GM19467 (cell line): ENCODE measurements around the gene LY6G5B.

Source experiments
- ATAC-seq: cut with Tn5 transposase; IDR thresholded peaks from one replicate; pipeline ENCODE4 v1.9.1; 2021; ENCODE audit warnings: mild to moderate bottlenecking, moderate library complexity; ENCODE audit not compliant: unreplicated experiment

Gene LY6G5B

GRCh38 chr6:31662124-31662723, 7.6 kb upstream of the LY6G5B start:
- no peak for ATAC-seq

GRCh38 chr6:31663126-31663960, 6.4 kb upstream of the LY6G5B start:
- ATAC-seq = no peak

GRCh38 chr6:31663961-31664789, 5.6 kb upstream of the LY6G5B start:
- ATAC-seq = no peak

DNA sequence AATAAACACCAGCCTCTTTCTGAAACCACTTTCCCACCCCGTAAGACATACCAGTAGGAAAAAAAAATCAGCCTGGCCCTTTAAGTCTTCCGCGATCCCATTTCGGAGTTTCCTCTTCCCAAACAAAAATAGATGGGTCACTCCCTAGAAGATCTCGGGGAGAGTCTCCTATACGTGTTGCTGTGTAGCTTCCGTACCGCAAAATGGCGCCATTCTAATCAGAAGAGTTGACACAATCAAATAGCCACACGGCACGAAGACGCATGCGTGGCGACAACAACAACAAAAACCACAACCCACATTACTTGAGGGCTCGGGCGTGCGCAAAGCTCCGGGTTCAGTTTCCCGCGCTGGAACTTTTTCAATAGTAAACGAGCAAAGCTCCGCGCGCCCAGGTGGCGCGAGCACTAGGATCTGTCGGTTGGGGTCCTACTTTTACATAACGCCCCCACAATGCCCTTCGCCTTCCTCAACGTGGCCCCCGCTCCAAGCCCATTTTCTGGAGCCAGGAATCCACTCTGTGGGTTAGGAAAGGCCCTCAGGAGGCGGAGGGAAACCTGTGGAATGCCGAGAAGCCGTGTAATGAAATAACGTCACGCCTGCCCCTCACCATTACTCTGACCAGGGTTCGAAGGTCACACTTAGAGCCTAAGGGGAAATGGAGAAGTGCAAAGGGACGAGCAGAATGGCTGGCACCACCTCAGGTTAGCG, 4.8 kb upstream of the LY6G5B start, which contains the start of gene GPANK1:
GPANK1 (minus strand) TSS at position 208 of the 711 bp plus-strand sequence. CDS start 519 bp downstream, outside the sequence.
- peak; percentile 23 for ATAC-seq

DNA sequence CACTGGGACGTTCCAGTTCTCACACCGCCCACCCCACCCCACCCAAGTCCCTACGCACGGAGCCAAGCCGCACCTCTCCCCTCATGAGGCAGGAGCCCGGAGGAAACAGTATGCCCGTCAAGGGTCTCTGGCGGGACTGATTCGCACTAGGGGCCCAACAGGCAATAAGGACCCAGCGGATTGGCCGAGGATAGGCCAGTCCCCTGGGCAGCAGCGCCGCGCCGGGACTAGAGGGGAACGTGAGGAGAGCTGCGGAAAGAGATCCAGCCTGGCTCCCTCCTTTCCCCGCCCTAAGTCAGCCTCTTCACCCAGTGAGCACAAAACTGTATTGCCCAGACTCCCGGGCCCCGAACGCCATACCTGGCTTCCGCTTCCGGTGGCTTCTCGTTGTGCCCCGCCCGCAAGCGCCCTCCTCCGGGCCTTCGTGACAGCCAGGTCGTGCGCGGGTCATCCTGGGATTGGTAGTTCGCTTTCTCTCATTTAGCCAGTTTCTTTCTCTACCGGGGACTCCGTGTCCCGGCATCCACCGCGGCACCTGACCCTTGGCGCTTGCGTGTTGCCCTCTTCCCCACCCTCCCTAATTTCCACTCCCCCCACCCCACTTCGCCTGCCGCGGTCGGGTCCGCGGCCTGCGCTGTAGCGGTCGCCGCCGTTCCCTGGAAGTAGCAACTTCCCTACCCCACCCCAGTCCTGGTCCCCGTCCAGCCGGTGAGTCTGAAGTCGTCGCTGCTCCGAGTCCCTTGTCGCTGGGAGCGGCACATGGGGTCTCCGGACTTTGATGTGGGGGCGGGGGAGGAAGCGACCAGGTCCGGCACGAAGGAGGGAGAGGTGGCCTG, 4.1 kb upstream of the LY6G5B start, which contains the start of gene CSNK2B:
CSNK2B (plus strand) TSS at position 580 of the 836 bp plus-strand sequence. CDS start 752 bp downstream, outside the sequence.
- ATAC-seq = peak; percentile 68

DNA sequence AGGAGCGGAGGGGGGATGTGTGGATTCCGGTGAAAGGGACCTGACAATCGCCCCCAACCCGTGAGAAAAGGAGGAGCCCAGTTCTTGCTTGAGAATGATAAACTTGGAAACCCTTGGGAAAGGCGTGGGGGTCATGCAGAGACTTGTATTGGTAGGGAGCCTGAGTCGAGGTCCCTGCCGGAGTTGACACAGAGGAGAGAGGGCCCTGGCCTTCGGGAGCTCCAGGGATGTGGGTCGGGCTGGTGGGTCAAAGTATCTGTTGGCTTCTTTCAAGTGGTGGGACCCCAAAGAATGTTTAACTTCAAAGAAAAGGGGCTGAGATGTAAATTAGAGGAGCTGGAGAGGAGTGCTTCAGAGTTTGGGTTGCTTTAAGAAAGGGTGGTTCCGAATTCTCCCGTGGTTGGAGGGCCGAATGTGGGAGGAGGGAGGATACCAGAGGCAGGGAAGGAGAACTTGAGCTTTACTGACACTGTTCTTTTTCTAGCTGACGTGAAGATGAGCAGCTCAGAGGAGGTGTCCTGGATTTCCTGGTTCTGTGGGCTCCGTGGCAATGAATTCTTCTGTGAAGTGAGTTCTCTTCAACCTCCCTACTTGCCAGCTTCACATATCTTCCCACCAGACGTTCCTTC, 3.3 kb upstream of the LY6G5B start:
- no peak for ATAC-seq

- ATAC-seq = no peak
Observed at GRCh38 chr6:31676322-31676903, 6.6 kb downstream of the LY6G5B start.

- no peak for ATAC-seq
Observed at GRCh38 chr6:31676904-31677303, 7.1 kb downstream of the LY6G5B start.

- no peak for ATAC-seq
Observed at GRCh38 chr6:31677955-31678354, 8.2 kb downstream of the LY6G5B start.

GRCh38 chr6:31680226-31681134, 10.7 kb downstream of the LY6G5B start, which contains the start of gene LY6G5C:
Gene LY6G5C (minus strand): TSS chr6:31681067. CDS start chr6:31680373, 694 bp downstream.
- ATAC-seq = no peak

DNA sequence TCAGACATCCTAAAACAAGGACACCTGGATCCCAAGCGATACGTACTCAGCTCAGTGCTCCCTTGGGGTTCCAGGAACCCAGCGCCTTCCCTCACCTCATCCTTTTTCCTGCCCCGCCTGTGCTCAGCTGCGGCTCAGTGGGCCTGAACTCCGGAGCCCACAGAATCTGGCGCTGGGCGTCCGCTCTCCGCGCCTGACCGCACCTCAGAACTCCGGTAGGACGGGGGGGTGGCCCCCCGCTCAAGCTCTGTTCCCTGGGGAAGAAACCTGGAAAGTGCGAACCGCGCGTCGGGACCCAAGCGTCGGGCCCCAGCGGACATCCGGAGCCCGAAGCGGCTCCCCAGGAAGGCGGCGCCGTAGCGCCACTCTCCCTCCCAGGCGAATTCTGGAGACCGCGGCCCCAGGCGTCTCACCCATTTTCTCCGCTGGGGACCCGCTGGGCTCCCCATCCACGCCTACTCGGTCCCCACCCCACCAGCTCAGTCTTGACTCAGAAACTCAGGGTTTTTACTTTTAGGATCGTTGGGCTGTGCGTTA, 11.4 kb downstream of the LY6G5B start:
- no peak for ATAC-seq

DNA sequence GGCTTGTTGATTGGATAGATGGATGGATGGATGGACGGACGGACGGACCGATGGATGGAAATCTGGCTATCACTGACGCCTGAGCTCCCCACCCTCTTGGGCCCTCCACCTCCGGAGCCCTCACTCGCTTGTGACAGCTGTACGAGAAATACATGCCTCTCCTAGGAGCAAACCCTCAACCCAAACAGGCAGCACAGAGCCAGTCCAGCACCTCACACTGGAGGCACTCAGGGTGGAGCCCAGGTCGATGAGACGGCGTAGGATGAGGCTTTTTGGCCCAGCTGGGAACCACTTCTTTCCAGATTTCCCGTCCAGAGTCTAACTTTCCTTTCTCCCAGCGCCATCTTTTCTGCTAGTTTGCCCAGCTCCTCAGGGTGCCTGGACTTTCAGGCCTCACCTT, 13.8 kb downstream of the LY6G5B start:
- ATAC-seq = no peak

DNA sequence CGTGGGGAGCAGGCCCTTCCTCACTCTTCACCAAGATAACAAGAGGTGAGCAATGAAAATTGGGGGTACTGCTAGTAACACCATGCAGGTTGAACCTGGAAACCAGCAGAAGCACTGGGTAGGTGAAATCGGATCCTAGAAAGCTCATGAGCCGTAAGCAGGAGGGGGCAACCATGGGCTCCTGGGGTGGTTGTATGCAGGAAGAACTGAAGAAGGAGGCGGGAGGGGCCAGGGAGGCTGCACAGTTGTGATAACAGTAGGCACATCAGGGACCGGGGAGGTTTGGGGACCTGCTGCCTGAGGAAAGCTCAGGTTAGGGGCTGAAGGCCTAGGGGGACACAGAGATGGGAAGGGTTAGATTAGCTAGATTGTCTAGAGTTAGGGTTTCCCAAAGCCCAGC, 16.7 kb downstream of the LY6G5B start:
- ATAC-seq = no peak

DNA sequence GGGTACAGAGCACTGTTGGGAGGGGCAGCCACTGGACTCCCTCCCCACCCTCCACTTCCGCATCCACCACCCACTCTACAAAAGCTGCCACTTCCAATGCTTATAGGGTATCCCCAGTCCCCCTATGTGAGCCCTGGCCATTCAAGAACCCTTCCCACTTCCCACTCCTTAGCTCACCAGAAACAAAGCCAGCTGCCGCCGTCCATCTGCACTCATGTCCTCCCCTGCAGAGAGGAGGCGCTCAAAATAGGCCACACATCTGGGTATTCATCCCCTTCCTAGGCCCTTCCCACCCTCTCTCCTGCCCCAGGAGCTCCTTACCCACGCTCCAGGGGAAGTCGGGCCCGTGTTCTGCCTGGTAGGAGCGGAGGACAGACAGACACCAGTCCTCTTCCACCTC, 17.5 kb downstream of the LY6G5B start:
- no peak for ATAC-seq

GRCh38 chr6:31687860-31688693, 18.3 kb downstream of the LY6G5B start:
- ATAC-seq = no peak

DNA sequence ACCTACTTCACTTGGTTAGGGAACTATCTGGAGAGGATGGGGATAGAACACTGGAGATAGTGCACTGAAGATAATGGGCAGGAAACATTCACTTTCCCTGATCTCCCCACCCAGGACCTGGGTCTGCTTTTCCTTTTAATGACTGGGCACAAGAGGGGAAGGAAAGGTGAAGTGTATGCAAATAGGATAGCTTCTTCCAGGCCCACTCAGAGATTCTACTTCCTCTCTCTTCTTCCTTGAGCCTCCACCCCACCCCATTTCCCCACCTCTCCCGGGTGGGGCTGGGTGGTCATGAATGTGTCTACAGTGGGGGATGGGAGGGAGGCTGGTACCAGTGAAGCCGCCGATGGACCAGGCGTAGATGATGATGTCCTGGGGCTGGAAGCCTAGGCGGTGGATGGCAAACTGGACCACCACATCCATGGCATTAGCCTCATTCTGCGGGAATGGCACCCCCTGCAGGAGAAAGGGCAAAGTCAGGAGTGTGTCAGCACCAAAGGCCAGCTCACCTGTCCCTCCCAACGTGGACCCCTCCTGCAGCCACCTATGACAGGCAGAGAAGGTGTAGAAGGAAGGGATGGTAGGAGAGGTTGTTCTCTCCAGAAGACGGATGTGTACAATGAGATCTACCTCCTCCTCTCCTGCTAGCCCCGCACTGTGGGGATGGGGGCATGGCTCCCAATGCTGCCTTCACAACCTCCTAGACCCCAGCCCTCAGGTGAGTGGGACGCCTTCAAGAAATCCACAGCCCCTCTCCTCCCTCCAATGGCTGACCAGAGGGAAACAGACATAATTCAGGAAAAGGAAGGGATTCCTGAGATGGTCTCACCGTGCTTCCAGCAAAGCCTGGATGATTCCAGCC, 19.7 kb downstream of the LY6G5B start:
- no peak for ATAC-seq
